ENCODE data around the gene RPS6KA6. TPM values are rescaled to one million over a fixed set of nuclear protein-coding genes. Genes with fewer than 3 reads are reported as not detected.

Gene RPS6KA6
- total RNA-seq, 2 donors from 2014 or later = 0.11 to 0.71 TPM

GRCh38 chrX:84182516-84182915 is 5.5 kb downstream of the RPS6KA6 start:
- Mint-ChIP-seq H3K27ac (no peak overlapping the region), H3K4me3 (no peak overlapping the region), H3K9me3 (peaks cover 3% of the 10 kb centered on the region), H3K36me3 (ENCODE audit: low read depth) (no peaks in the 10 kb centered on the region), H3K27me3 (peaks cover 12% of the 10 kb centered on the region), H3K4me1 (no peaks in the 10 kb centered on the region)
- no peak for ATAC-seq (replicated peaks)

GRCh38 chrX:84175958-84176357 is 12.0 kb downstream of the RPS6KA6 start:
- H3K27ac Mint-ChIP-seq = no peak overlapping the region
- no peak for ATAC-seq (replicated peaks)
- H3K9me3 Mint-ChIP-seq = no peaks in the 10 kb centered on the region
- no peaks in the 10 kb centered on the region for H3K4me1 Mint-ChIP-seq
- no peaks in the 10 kb centered on the region for H3K36me3 Mint-ChIP-seq (ENCODE audit: low read depth)
- no peaks in the 10 kb centered on the region for H3K27me3 Mint-ChIP-seq
- no peak overlapping the region for H3K4me3 Mint-ChIP-seq

- H3K4me1 Mint-ChIP-seq = no peaks in the 10 kb centered on the region
- no peak overlapping the region for H3K27ac Mint-ChIP-seq
- no peaks in the 10 kb centered on the region for H3K27me3 Mint-ChIP-seq
- H3K36me3 Mint-ChIP-seq (ENCODE audit: low read depth) = no peaks in the 10 kb centered on the region
- no peak for ATAC-seq (replicated peaks)
- no peak overlapping the region for H3K4me3 Mint-ChIP-seq
- no peaks in the 10 kb centered on the region for H3K9me3 Mint-ChIP-seq
These were observed 12.7 kb downstream of the RPS6KA6 start for GRCh38 chrX:84175274-84175673.

- Mint-ChIP-seq H3K36me3 (ENCODE audit: low read depth) (no peaks in the 10 kb centered on the region), H3K4me3 (no peak overlapping the region), H3K27ac (no peak overlapping the region), H3K27me3 (no peaks in the 10 kb centered on the region), H3K9me3 (no peaks in the 10 kb centered on the region), H3K4me1 (no peaks in the 10 kb centered on the region)
- ATAC-seq (replicated peaks) = no peak
These were observed 13.7 kb downstream of the RPS6KA6 start for GRCh38 chrX:84174348-84174747.

- H3K9me3 Mint-ChIP-seq = no peaks in the 10 kb centered on the region
- no peak for ATAC-seq (replicated peaks)
- no peaks in the 10 kb centered on the region for H3K27me3 Mint-ChIP-seq
These were observed 17.1 kb downstream of the RPS6KA6 start for GRCh38 chrX:84170931-84171330.

GRCh38 chrX:84168574-84168973 is 19.4 kb downstream of the RPS6KA6 start:
- Mint-ChIP-seq H3K27me3 (no peaks in the 10 kb centered on the region), H3K9me3 (no peaks in the 10 kb centered on the region), H3K4me3 (no peak overlapping the region), H3K4me1 (no peaks in the 10 kb centered on the region), H3K36me3 (ENCODE audit: low read depth) (no peaks in the 10 kb centered on the region), H3K27ac (no peak overlapping the region)
- no peak for ATAC-seq (replicated peaks)

More at GRCh38 chrX:84170931-84171330, 17.1 kb downstream of the RPS6KA6 start:
- no peak overlapping the region for H3K4me3 Mint-ChIP-seq
- no peaks in the 10 kb centered on the region for H3K36me3 Mint-ChIP-seq (ENCODE audit: low read depth)
- no peaks in the 10 kb centered on the region for H3K4me1 Mint-ChIP-seq
- H3K27ac Mint-ChIP-seq = no peak overlapping the region

- Mint-ChIP-seq H3K4me1 (no peaks in the 10 kb centered on the region), H3K27me3 (no peaks in the 10 kb centered on the region), H3K27ac (no peak overlapping the region), H3K9me3 (no peaks in the 10 kb centered on the region), H3K4me3 (no peak overlapping the region), H3K36me3 (ENCODE audit: low read depth) (no peaks in the 10 kb centered on the region)
- no peak for ATAC-seq (replicated peaks)
These were observed 19.9 kb downstream of the RPS6KA6 start for GRCh38 chrX:84168095-84168494.

GRCh38 chrX:84165711-84166110 is 22.3 kb downstream of the RPS6KA6 start:
- Mint-ChIP-seq H3K36me3 (ENCODE audit: low read depth) (no peaks in the 10 kb centered on the region), H3K27me3 (no peaks in the 10 kb centered on the region), H3K9me3 (no peaks in the 10 kb centered on the region), H3K4me1 (no peaks in the 10 kb centered on the region), H3K27ac (no peak overlapping the region), H3K4me3 (no peak overlapping the region)
- ATAC-seq (replicated peaks) = no peak

- no peak overlapping the region for H3K4me3 Mint-ChIP-seq
- H3K9me3 Mint-ChIP-seq = no peaks in the 10 kb centered on the region
- H3K27ac Mint-ChIP-seq = no peak overlapping the region
- no peaks in the 10 kb centered on the region for H3K27me3 Mint-ChIP-seq
- no peaks in the 10 kb centered on the region for H3K4me1 Mint-ChIP-seq
- no peaks in the 10 kb centered on the region for H3K36me3 Mint-ChIP-seq (ENCODE audit: low read depth)
- no peak for ATAC-seq (replicated peaks)
These were observed 25.6 kb downstream of the RPS6KA6 start for GRCh38 chrX:84162401-84162800.

GRCh38 chrX:84161641-84162040 is 26.4 kb downstream of the RPS6KA6 start:
- H3K27me3 Mint-ChIP-seq = no peaks in the 10 kb centered on the region
- ATAC-seq (replicated peaks) = no peak
- H3K9me3 Mint-ChIP-seq = no peaks in the 10 kb centered on the region
- no peaks in the 10 kb centered on the region for H3K4me1 Mint-ChIP-seq
- no peak overlapping the region for H3K27ac Mint-ChIP-seq
- H3K36me3 Mint-ChIP-seq (ENCODE audit: low read depth) = no peaks in the 10 kb centered on the region
- no peak overlapping the region for H3K4me3 Mint-ChIP-seq

GRCh38 chrX:84160736-84161135 is 27.3 kb downstream of the RPS6KA6 start:
- Mint-ChIP-seq H3K4me3 (no peak overlapping the region), H3K27me3 (no peaks in the 10 kb centered on the region), H3K9me3 (no peaks in the 10 kb centered on the region), H3K27ac (no peak overlapping the region), H3K4me1 (no peaks in the 10 kb centered on the region), H3K36me3 (ENCODE audit: low read depth) (no peaks in the 10 kb centered on the region)
- ATAC-seq (replicated peaks) = no peak

- no peaks in the 10 kb centered on the region for H3K27me3 Mint-ChIP-seq
- no peak overlapping the region for H3K4me3 Mint-ChIP-seq
- no peaks in the 10 kb centered on the region for H3K4me1 Mint-ChIP-seq
- H3K36me3 Mint-ChIP-seq (ENCODE audit: low read depth) = no peaks in the 10 kb centered on the region
- ATAC-seq (replicated peaks) = no peak
- no peak overlapping the region for H3K27ac Mint-ChIP-seq
- H3K9me3 Mint-ChIP-seq = no peaks in the 10 kb centered on the region
These were observed 31.2 kb downstream of the RPS6KA6 start for GRCh38 chrX:84156821-84157220.

GRCh38 chrX:84155938-84156337 is 32.1 kb downstream of the RPS6KA6 start:
- H3K27me3 Mint-ChIP-seq = no peaks in the 10 kb centered on the region

GRCh38 chrX:84153538-84153937 is 34.5 kb downstream of the RPS6KA6 start:
- H3K4me3 Mint-ChIP-seq = no peak overlapping the region
- no peaks in the 10 kb centered on the region for H3K27me3 Mint-ChIP-seq
- no peaks in the 10 kb centered on the region for H3K4me1 Mint-ChIP-seq
- H3K27ac Mint-ChIP-seq = no peak overlapping the region
- H3K36me3 Mint-ChIP-seq (ENCODE audit: low read depth) = no peaks in the 10 kb centered on the region
- ATAC-seq (replicated peaks) = no peak
- H3K9me3 Mint-ChIP-seq = no peaks in the 10 kb centered on the region

More at GRCh38 chrX:84155938-84156337, 32.1 kb downstream of the RPS6KA6 start:
- H3K27ac Mint-ChIP-seq = no peak overlapping the region
- H3K36me3 Mint-ChIP-seq (ENCODE audit: low read depth) = no peaks in the 10 kb centered on the region
- H3K4me1 Mint-ChIP-seq = no peaks in the 10 kb centered on the region
- H3K4me3 Mint-ChIP-seq = no peak overlapping the region
- H3K9me3 Mint-ChIP-seq = no peaks in the 10 kb centered on the region
- no peak for ATAC-seq (replicated peaks)

- H3K9me3 Mint-ChIP-seq = no peaks in the 10 kb centered on the region
- H3K4me3 Mint-ChIP-seq = no peak overlapping the region
- no peaks in the 10 kb centered on the region for H3K36me3 Mint-ChIP-seq (ENCODE audit: low read depth)
- H3K4me1 Mint-ChIP-seq = no peaks in the 10 kb centered on the region
- no peaks in the 10 kb centered on the region for H3K27me3 Mint-ChIP-seq
- no peak for ATAC-seq (replicated peaks)
- H3K27ac Mint-ChIP-seq = no peak overlapping the region
These were observed 43.0 kb downstream of the RPS6KA6 start for GRCh38 chrX:84144991-84145390.

- Mint-ChIP-seq H3K9me3 (no peaks in the 10 kb centered on the region), H3K36me3 (ENCODE audit: low read depth) (no peaks in the 10 kb centered on the region), H3K27ac (no peak overlapping the region), H3K4me1 (no peaks in the 10 kb centered on the region), H3K27me3 (no peaks in the 10 kb centered on the region), H3K4me3 (no peak overlapping the region)
- no peak for ATAC-seq (replicated peaks)
These were observed 43.7 kb downstream of the RPS6KA6 start for GRCh38 chrX:84144281-84144680.
